NCI-H748 (cell line): ENCODE measurements around the gene ESRRA.

Source experiments
- DNase-seq: peaks from one replicate; lab custom pipeline; 2025; ENCODE audit not compliant: unreplicated experiment; lab: John Stamatoyannopoulos, UW

The ESRRA gene

DNA sequence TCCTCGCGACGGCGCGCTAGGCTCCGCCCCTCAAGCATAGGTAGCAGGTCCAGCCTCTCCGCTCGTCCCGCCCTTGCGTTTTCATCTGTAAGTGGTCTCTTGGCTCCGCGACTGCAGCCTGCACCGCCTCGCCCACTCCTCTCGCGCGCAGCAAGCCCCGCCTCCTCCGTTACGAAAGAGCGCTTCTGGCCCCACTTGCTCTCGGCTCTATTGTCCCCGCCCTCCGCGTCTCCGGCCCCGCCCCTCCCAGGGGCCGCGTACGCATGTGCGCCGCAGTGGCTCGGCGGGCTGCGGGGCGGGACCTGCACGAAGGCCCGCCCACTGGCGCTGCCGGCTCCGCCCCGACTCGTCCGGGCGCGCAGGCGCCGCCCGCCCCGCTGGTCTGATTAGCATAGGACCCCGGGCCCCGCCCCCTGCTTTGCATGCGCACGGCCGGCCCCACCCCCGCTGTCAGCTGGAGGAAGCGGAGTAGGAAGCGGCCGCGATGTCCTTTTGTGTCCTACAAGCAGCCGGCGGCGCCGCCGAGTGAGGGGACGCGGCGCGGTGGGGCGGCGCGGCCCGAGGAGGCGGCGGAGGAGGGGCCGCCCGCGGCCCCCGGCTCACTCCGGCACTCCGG is at the start of gene ESRRA:
ESRRA (plus strand) TSS at position 450 of the 616 bp plus-strand sequence. CDS start 1,656 bp downstream, outside the sequence.
- DNase-seq, result peak; percentile 100

DNA sequence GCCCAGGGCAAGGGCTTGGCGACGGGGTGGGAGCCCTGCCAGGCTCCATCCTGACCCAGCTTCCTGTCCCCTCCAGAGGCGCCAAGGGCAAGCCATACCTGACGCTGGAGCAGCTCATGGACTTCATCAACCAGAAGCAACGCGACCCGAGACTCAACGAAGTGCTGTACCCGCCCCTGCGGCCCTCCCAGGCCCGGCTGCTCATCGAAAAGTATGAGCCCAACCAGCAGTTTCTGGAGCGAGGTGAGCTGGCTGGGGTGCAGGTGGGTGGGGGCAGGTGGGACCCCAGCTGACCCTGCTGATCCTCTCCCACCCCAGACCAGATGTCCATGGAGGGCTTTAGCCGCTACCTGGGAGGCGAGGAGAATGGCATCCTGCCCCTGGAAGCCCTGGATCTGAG is 49.0 kb upstream of the ESRRA start:
- no peak for DNase-seq

DNA sequence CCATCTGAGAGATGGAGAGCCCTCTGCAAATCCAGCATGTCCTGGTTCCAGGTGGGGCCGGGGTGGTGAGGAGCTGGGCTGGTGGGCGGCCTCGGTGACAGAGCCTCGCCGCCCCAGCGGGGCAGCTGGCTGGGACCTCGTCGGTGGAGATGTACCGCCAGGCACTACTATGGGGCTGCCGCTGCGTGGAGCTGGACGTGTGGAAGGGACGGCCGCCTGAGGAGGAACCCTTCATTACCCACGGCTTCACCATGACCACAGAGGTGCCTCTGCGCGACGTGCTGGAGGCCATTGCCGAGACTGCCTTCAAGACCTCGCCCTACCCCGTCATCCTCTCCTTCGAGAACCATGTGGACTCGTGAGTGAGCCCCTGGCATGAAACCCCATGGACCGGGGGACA is 47.0 kb upstream of the ESRRA start:
- no peak for DNase-seq

- no peak for DNase-seq
Measured at GRCh38 chr11:64258946-64259532, 46.3 kb upstream of the ESRRA start.

DNA sequence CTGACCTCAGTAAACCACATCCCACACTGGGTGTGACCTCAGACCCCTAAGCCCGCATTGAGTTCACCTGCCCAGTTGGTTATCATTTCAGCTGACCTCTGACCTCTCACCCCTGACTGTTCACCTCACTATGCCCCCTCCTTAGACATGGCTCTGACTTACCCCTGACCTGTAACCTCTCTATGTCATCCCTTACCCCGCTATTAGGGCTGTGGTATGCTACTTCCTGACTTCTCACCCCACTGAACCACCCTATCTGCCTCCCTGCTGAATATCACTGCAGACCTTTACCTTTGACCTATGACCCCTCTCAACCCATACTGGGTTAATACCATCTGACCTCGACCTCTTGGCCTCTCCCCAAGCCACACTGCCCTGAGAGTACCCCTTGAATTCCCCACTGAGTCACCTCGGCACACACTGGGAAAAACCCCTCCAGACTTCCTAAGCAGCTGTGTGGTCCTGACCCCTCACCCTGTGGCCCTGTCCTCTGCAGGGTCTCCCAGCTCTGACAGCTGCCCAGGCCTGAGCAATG is 45.7 kb upstream of the ESRRA start:
- DNase-seq, result no peak

DNA sequence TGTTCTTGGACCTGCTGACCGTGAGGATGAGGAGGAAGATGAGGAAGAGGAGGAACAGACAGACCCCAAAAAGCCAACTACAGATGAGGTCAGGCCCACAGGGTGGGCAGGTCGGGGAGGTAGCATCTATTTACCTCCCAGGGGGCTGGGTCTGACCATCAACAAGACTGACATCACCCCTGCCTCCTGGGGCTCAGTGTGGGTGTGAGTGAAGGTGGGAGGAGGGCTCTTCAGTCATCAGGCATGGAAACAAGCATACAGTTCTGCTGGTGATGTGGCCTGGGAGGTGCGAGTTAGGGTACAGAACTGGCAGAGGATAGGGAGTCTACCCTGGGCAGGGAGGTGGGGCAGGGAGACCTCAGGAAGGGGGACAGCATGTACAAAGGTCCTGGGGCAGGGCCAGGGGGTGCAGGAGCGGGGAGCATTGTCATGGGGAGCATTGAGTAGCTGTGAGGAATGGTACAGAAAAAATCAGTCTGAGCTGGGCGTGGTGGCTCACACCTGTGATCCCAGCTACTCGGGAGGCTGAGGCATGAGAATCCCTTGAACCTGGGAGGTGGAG is 45.1 kb upstream of the ESRRA start:
- no peak for DNase-seq

GRCh38 chr11:64261556-64262080 is 43.7 kb upstream of the ESRRA start:
- no peak for DNase-seq

GRCh38 chr11:64262271-64263002 is 42.9 kb upstream of the ESRRA start:
- DNase-seq, result no peak

DNA sequence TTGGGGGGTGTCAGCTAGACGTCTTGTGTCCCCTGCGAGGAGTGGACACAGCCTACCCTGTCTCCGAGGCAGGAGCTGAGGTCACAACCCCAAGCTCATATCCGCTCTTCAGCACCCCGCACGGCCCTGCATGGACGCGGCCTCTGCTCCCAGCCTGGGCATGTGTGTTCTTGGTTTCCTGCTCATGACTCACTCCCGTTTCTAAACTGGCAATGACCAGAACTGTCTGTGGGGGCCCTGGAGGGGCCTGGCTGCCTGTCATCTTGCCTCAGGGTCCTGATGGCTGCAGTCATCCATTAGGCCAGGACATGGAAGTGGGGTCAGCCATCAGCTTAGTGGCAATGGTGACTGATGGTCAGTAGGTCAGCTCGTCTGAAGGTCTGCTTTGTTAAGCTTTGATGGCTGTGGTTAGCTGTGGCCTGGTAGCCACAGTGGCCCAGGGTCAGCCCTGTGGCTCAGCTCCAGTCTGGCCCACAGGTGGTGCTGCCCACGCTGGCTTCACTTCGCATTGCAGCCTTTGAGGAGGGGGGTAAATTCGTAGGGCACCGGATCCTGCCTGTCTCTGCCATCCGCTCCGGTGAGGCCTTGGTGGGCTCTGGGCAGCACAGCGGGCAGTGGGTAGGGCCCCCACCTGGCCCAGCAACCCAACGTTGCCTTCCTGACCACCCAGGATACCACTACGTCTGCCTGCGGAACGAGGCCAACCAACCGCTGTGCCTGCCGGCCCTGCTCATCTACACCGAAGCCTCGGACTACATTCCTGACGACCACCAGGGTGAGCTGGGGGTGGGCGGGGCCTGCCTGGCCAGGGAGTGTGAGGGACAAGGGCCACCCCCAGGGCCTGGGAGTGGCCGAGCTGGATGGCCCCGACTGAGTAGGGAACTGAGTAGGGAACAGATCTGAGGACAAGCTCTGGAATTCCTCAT is 42.0 kb upstream of the ESRRA start:
- DNase-seq, result no peak

DNA sequence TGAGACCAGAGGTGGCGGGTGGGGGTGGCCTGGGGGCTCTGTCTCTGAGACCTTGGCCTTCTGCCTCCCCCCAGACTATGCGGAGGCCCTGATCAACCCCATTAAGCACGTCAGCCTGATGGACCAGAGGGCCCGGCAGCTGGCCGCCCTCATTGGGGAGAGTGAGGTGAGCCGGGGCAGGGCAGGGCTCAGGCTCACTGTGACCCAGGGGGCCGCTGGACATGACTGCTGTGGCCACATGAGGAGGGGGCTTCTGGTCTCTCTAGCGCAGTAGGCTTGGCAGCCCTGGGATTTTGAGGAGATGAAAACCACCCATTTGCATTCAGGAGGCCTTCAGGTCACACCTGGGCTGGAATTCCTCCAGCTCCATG is 41.4 kb upstream of the ESRRA start:
- DNase-seq, result no peak

DNA sequence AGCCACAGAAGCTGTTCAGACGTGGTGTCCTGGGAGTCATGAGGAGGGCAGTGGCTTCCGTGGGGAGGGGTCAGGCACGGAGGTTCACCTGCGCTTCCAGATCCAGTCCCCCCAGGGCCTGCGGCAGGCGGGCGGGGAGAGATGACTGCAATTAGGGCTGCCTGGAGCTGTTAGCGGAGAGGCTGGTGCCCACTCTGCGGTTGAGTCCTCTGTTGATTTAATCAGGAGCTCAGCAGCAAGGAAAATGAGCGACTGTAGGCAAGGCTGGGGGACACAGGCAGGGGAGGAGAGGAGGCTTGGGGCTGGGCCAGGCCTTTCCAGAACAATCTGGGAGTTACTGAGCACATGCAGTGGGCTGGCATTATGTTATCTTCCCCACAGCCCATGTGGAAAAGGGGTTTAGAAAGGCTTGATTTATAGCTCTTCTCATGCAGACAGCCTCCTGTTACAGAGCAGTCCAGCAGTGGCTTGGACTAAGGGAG is 40.9 kb upstream of the ESRRA start:
- no peak for DNase-seq

- no peak for DNase-seq
Measured at GRCh38 chr11:64265176-64266160, 39.9 kb upstream of the ESRRA start.

- DNase-seq, result no peak
Measured at GRCh38 chr11:64266339-64266738, 39.0 kb upstream of the ESRRA start.

DNA sequence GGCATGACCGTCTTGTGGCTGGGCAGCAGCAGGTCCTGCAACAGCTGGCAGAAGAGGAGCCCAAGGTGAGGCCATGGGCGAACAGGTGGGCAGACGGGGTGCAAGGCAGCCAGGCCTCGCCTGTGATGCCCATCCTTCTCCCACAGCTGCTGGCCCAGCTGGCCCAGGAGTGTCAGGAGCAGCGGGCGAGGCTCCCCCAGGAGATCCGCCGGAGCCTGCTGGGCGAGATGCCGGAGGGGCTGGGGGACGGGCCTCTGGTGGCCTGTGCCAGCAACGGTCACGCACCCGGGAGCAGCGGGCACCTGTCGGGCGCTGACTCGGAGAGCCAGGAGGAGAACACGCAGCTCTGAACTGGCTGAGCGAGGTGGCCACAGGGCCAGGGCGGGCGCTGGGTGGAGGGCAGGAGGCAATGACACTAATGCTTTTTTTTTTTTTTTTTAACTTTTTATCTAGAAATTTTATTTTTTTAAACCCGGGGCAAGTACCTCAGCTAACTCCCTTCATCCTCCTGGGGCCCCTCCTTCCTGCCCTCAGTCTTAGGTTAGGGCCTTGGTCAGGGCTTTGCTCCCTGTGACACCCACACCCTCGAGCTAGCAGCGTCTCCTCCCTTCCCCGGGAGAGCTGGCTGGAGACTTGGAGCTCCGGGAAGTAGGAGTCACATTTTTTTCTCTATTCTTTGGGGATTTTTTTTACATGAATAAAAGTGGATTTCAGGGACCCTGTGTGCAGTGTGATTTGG is 37.9 kb upstream of the ESRRA start:
- no peak for DNase-seq

DNA sequence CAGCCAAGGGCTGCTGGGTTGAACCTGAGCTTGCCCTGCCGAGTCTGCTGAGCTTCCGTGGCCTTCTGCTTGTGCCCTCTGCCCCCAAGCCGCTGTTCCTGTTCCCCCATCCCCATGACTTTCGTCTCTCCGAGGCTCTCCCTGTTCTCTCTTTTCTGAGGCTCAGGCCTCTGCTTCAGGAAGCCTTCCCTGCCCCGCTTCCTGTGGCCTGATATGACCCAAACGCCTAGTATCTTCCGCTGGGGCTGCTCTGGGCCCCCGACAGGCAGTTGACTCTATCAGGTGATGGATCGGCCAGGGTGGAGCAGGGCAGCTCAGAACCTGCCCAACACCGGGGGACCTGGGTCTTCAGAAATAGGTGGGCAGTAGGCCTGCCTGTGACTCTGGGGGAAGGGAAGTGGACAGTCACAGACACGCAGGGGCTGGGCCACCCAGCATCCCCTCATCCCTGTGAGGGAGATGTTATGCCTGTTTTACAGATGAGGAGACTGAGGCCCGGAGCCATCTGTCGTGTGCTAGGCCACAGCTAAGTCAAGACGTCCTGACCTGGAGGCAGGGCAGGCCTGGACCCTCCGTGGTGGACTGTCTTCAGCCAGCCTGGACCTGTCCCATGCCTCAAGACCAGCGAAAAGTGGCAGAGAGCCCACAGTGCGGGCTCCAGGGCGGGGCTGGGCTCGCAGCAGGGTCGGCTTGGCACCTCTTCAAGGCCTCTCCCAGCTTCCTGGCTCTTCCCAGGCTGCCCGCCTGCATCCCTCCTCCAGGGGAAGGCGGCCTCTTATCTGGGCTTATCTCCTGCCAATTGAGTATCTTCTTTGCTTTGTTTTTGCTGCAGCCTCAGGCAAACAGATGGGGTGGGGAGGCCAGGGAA is 37.1 kb upstream of the ESRRA start:
- peak; percentile 39 for DNase-seq

DNA sequence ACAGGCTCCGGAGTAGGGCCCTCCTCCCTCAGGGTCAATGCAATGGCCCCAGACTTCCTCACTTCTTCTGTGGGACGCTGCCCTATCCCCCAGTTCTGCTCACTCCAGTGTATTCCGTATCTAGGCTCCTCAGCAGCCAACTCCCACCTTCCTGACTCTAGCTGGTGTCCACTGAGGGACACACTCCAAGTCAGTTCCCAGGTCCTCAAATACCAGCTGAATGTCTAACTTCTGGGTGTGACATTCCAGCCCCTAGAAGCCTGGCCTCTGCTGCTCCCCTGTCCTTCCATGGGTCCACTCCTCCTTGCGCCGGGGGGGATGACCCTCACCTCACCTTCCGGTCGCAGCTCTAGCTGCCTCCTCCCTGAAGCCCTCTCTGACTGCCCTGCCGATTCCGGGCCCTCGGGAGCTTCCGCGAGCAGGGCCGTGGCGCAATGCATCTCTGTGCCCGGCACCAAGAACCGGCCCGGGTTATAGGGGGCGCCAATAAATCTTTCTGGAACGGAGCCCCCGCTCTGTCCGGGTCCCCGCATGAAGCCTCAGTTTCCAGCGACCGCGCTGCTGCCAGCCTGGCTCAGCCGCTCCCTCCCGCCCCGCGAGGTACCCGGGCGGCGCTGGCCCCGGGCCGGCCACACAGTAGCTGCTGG is 36.3 kb upstream of the ESRRA start:
- peak; percentile 52 for DNase-seq
